Measurements from ENCODE around the gene MNX1.

Gene MNX1

DNA sequence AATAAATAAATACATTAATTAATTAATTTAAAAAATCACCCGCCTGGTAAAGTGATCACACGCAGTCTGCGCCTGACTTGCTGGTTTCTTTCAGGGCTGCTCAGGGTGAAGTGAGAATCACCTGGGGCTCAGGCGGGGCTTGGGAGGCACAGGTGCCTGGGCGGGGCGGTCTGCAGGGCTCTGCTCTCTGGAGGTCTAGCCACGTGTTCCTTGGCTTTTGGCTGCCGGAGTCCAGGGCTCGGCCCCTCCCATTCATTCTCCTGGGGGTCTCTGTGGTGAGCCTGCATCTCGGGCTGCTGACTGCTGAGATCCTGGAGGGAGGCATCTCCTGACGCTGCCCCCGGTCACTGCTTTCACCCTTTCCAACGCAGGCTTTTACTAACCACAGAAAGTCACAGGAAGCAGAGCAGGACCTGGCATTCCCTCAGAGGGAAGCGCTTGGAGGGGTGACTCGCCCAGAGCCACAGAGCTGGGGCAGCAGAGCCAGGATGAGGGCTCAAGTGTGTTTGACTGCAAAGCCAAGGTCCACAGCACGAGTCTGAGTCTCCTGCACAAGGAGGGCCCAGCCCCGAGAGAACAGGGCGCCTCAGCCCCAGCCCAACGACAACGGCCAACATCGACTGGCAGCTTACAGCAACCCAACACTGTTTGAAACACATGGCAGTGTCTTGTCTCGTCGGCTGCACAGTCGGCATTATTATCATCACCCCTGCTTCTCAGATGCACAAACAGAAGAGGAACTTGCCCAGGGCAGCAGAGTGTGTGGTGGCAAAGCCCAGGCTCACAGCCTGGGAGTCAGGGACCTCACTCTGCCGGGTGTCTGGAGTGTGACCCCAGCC, 22.4 kb upstream of the MNX1 start:
- Histone ChIP-seq H3K36me3 (replicated peaks in 1 of 2; ENCODE audit: control insufficient read depth in 2 of 2, insufficient read depth in 2 of 2, low read length in 2 of 2) (no peaks in the 10 kb centered on the region), H2BK120ac (ENCODE audit: low read depth, low read length) (no peak overlapping the region), H4K91ac (ENCODE audit: low read depth, low read length, poor library complexity) (no peak overlapping the region), H2AFZ (ENCODE audit: low read length) (no peak overlapping the region), H3K18ac (ENCODE audit: low read length) (peak overlapping the region; percentile 15), H2AK5ac (ENCODE audit: low read depth, low read length) (peak overlapping the region; percentile 24), H3K4me1 (ENCODE audit: control insufficient read depth in 2 of 2, insufficient read depth in 1 of 2, low read depth in 1 of 2, low read length in 2 of 2) (no peaks in the 10 kb centered on the region), H3K4me3 (ENCODE audit: low read length in 2 of 2) (peak overlapping the region in 1 of 2 donors; percentile 25), H2BK5ac (ENCODE audit: low read length) (no peak overlapping the region), H3K23ac (ENCODE audit: low read depth, low read length, poor library complexity) (no peak overlapping the region), H3K9me3 (replicated peaks in 1 of 2; ENCODE audit: control insufficient read depth in 2 of 2, insufficient read depth in 1 of 2, low read depth in 1 of 2, low read length in 2 of 2) (no peaks in the 10 kb centered on the region), H4K8ac (ENCODE audit: low read depth, low read length) (no peak overlapping the region), H3K4me2 (ENCODE audit: insufficient read depth, low read length, poor library complexity, severe bottlenecking) (no peak overlapping the region), H3K27ac (replicated peaks; ENCODE audit: low read length) (no peak overlapping the region), H3K79me1 (ENCODE audit: low read depth, low read length) (no peaks in the 10 kb centered on the region), H3K9ac (ENCODE audit: low read depth, low read length, poor library complexity) (peak overlapping the region; percentile 27), H3K4ac (ENCODE audit: low read length) (no peak overlapping the region), H3K27me3 (ENCODE audit: control insufficient read depth in 3 of 3, insufficient read depth in 3 of 3, low read depth in 1 of 3, low read length in 3 of 3) (peaks cover 0 to 36% (median 2%) of the 10 kb centered on the region in 3 experiments), H3K14ac (ENCODE audit: low read length) (no peak overlapping the region), H2BK15ac (ENCODE audit: low read length) (peak overlapping the region; percentile 69), H2BK12ac (ENCODE audit: low read length) (no peak overlapping the region)
- WGBS, 2 donors (ENCODE audit: extremely low coverage in 2 of 2, insufficient read length in 2 of 2, insufficient replicate concordance in 1 of 2) = no CpG with 5 or more reads among the region's 25 CpGs
- DNase-seq (ENCODE audit: low spot score) = no peak

GRCh38 chr7:157032128-157032527, 21.7 kb upstream of the MNX1 start:
- Histone ChIP-seq H2BK15ac (ENCODE audit: low read length) (no peak overlapping the region), H2AFZ (ENCODE audit: low read length) (no peak overlapping the region), H3K14ac (ENCODE audit: low read length) (no peak overlapping the region), H3K4me2 (ENCODE audit: insufficient read depth, low read length, poor library complexity, severe bottlenecking) (no peak overlapping the region), H3K9ac (ENCODE audit: low read depth, low read length, poor library complexity) (no peak overlapping the region), H3K27ac (replicated peaks; ENCODE audit: low read length) (no peak overlapping the region), H3K36me3 (replicated peaks in 1 of 2; ENCODE audit: control insufficient read depth in 2 of 2, insufficient read depth in 2 of 2, low read length in 2 of 2) (no peaks in the 10 kb centered on the region), H3K4ac (ENCODE audit: low read length) (no peak overlapping the region), H2BK5ac (ENCODE audit: low read length) (no peak overlapping the region), H3K27me3 (ENCODE audit: control insufficient read depth in 3 of 3, insufficient read depth in 3 of 3, low read depth in 1 of 3, low read length in 3 of 3) (peaks cover 0 to 43% (median 5%) of the 10 kb centered on the region in 3 experiments), H3K18ac (ENCODE audit: low read length) (no peak overlapping the region), H2BK12ac (ENCODE audit: low read length) (no peak overlapping the region), H3K9me3 (replicated peaks in 1 of 2; ENCODE audit: control insufficient read depth in 2 of 2, insufficient read depth in 1 of 2, low read depth in 1 of 2, low read length in 2 of 2) (no peaks in the 10 kb centered on the region), H2AK5ac (ENCODE audit: low read depth, low read length) (no peak overlapping the region), H3K4me3 (ENCODE audit: low read length in 2 of 2) (no peak overlapping the region), H4K8ac (ENCODE audit: low read depth, low read length) (no peak overlapping the region), H3K23ac (ENCODE audit: low read depth, low read length, poor library complexity) (no peak overlapping the region), H3K4me1 (ENCODE audit: control insufficient read depth in 2 of 2, insufficient read depth in 1 of 2, low read depth in 1 of 2, low read length in 2 of 2) (no peaks in the 10 kb centered on the region), H2BK120ac (ENCODE audit: low read depth, low read length) (no peak overlapping the region), H4K91ac (ENCODE audit: low read depth, low read length, poor library complexity) (no peak overlapping the region), H3K79me1 (ENCODE audit: low read depth, low read length) (no peaks in the 10 kb centered on the region)
- no peak for DNase-seq (ENCODE audit: low spot score)
- no CpG with 5 or more reads among the region's 4 CpGs for WGBS, 2 donors (ENCODE audit: extremely low coverage in 2 of 2, insufficient read length in 2 of 2, insufficient replicate concordance in 1 of 2)

- Histone ChIP-seq H3K18ac (ENCODE audit: low read length) (no peak overlapping the region), H2AFZ (ENCODE audit: low read length) (no peak overlapping the region), H2BK15ac (ENCODE audit: low read length) (no peak overlapping the region), H3K79me1 (ENCODE audit: low read depth, low read length) (no peaks in the 10 kb centered on the region), H3K9me3 (replicated peaks in 1 of 2; ENCODE audit: control insufficient read depth in 2 of 2, insufficient read depth in 1 of 2, low read depth in 1 of 2, low read length in 2 of 2) (no peaks in the 10 kb centered on the region), H2BK120ac (ENCODE audit: low read depth, low read length) (no peak overlapping the region), H3K4me2 (ENCODE audit: insufficient read depth, low read length, poor library complexity, severe bottlenecking) (no peak overlapping the region), H3K4me1 (ENCODE audit: control insufficient read depth in 2 of 2, insufficient read depth in 1 of 2, low read depth in 1 of 2, low read length in 2 of 2) (no peaks in the 10 kb centered on the region), H3K14ac (ENCODE audit: low read length) (no peak overlapping the region), H3K9ac (ENCODE audit: low read depth, low read length, poor library complexity) (no peak overlapping the region), H3K27ac (replicated peaks; ENCODE audit: low read length) (no peak overlapping the region), H3K23ac (ENCODE audit: low read depth, low read length, poor library complexity) (no peak overlapping the region), H3K36me3 (replicated peaks in 1 of 2; ENCODE audit: control insufficient read depth in 2 of 2, insufficient read depth in 2 of 2, low read length in 2 of 2) (no peaks in the 10 kb centered on the region), H3K27me3 (ENCODE audit: control insufficient read depth in 3 of 3, insufficient read depth in 3 of 3, low read depth in 1 of 3, low read length in 3 of 3) (peaks cover 3 to 69% (median 34%) of the 10 kb centered on the region in 3 experiments), H2BK12ac (ENCODE audit: low read length) (no peak overlapping the region), H3K4me3 (ENCODE audit: low read length in 2 of 2) (no peak overlapping the region), H4K8ac (ENCODE audit: low read depth, low read length) (no peak overlapping the region), H4K91ac (ENCODE audit: low read depth, low read length, poor library complexity) (no peak overlapping the region), H2BK5ac (ENCODE audit: low read length) (no peak overlapping the region), H3K4ac (ENCODE audit: low read length) (no peak overlapping the region), H2AK5ac (ENCODE audit: low read depth, low read length) (no peak overlapping the region)
- no CpG with 5 or more reads among the region's 16 CpGs for WGBS, 2 donors (ENCODE audit: extremely low coverage in 2 of 2, insufficient read length in 2 of 2, insufficient replicate concordance in 1 of 2)
- no peak for DNase-seq (ENCODE audit: low spot score)
Observed at GRCh38 chr7:157028199-157028903, 17.9 kb upstream of the MNX1 start.

GRCh38 chr7:157027568-157028198, 17.2 kb upstream of the MNX1 start:
- Histone ChIP-seq H3K79me1 (ENCODE audit: low read depth, low read length) (no peaks in the 10 kb centered on the region), H3K23ac (ENCODE audit: low read depth, low read length, poor library complexity) (no peak overlapping the region), H3K4me1 (ENCODE audit: control insufficient read depth in 2 of 2, insufficient read depth in 1 of 2, low read depth in 1 of 2, low read length in 2 of 2) (peaks cover 0 to 2% of the 10 kb centered on the region in 2 donors), H3K27ac (replicated peaks; ENCODE audit: low read length) (no peak overlapping the region), H2BK5ac (ENCODE audit: low read length) (no peak overlapping the region), H3K4ac (ENCODE audit: low read length) (no peak overlapping the region), H4K91ac (ENCODE audit: low read depth, low read length, poor library complexity) (no peak overlapping the region), H3K14ac (ENCODE audit: low read length) (no peak overlapping the region), H2BK15ac (ENCODE audit: low read length) (no peak overlapping the region), H3K9me3 (replicated peaks in 1 of 2; ENCODE audit: control insufficient read depth in 2 of 2, insufficient read depth in 1 of 2, low read depth in 1 of 2, low read length in 2 of 2) (no peaks in the 10 kb centered on the region), H3K18ac (ENCODE audit: low read length) (no peak overlapping the region), H3K4me2 (ENCODE audit: insufficient read depth, low read length, poor library complexity, severe bottlenecking) (no peak overlapping the region), H4K8ac (ENCODE audit: low read depth, low read length) (no peak overlapping the region), H2AK5ac (ENCODE audit: low read depth, low read length) (no peak overlapping the region), H2BK120ac (ENCODE audit: low read depth, low read length) (no peak overlapping the region), H3K9ac (ENCODE audit: low read depth, low read length, poor library complexity) (no peak overlapping the region), H2BK12ac (ENCODE audit: low read length) (no peak overlapping the region), H3K4me3 (ENCODE audit: low read length in 2 of 2) (no peak overlapping the region), H3K27me3 (ENCODE audit: control insufficient read depth in 3 of 3, insufficient read depth in 3 of 3, low read depth in 1 of 3, low read length in 3 of 3) (peaks cover 9 to 70% (median 40%) of the 10 kb centered on the region in 3 experiments), H2AFZ (ENCODE audit: low read length) (no peak overlapping the region), H3K36me3 (replicated peaks in 1 of 2; ENCODE audit: control insufficient read depth in 2 of 2, insufficient read depth in 2 of 2, low read length in 2 of 2) (no peaks in the 10 kb centered on the region)
- DNase-seq (ENCODE audit: low spot score) = no peak
- no CpG with 5 or more reads among the region's 11 CpGs for WGBS, 2 donors (ENCODE audit: extremely low coverage in 2 of 2, insufficient read length in 2 of 2, insufficient replicate concordance in 1 of 2)
